OCI-LY1 (cell line): ENCODE measurements around the gene ST7.

Experiments used
- H2AFZ ChIP-seq: fragments of 200-600 bp; sonication (generic), shearing (Covaris generic); 2 replicates; pipeline ENCODE4 v1.6.0; 2014; ENCODE audit warnings: antibody characterized with exemption, mild to moderate bottlenecking, low read length
- H3F3A ChIP-seq: fragments of 200-600 bp; sonication (generic), shearing (Covaris generic); 2 replicates; pipeline ENCODE4 v1.6.0; 2014; ENCODE audit warnings: mild to moderate bottlenecking, antibody characterized with exemption, low read length, moderate library complexity; ENCODE audit not compliant: insufficient read depth
- H3K27ac ChIP-seq: fragments of 200-600 bp; sonication (generic); 2 replicates; pipeline ENCODE4 v1.5.1; 2014; ENCODE audit warnings: low read length, mixed run types, mild to moderate bottlenecking, low read depth; ENCODE audit not compliant: poor library complexity, severe bottlenecking
- H3K27me3 ChIP-seq: fragments of 200-600 bp; sonication (generic); 2 replicates; pipeline ENCODE4 v1.6.0; 2014; ENCODE audit warnings: antibody characterized with exemption, mild to moderate bottlenecking, low read length, moderate library complexity; ENCODE audit not compliant: insufficient read depth
- H3K36me3 ChIP-seq: fragments of 200-600 bp; sonication (generic); 2 replicates; pipeline ENCODE4 v1.6.1; 2014; ENCODE audit warnings: mild to moderate bottlenecking, antibody characterized with exemption, low read length, moderate library complexity, mixed read lengths; ENCODE audit not compliant: insufficient read depth
- H3K4me1 ChIP-seq: fragments of 200-600 bp; sonication (generic); 2 replicates; pipeline ENCODE4 v1.5.1; 2014; ENCODE audit warnings: mild to moderate bottlenecking, low read length, moderate library complexity; ENCODE audit not compliant: insufficient read depth, severe bottlenecking
- H3K4me2 ChIP-seq: fragments of 200-600 bp; sonication (generic), shearing (Covaris generic); 2 replicates; pipeline ENCODE4 v1.6.1; 2014; ENCODE audit warnings: low read length
- H3K4me3 ChIP-seq: fragments of 200-600 bp; sonication (generic); 2 replicates; pipeline ENCODE4 v1.5.1; 2014; ENCODE audit warnings: low read length, low read depth, mild to moderate bottlenecking, mixed read lengths; ENCODE audit not compliant: poor library complexity, severe bottlenecking
- H3K79me2 ChIP-seq: fragments of 200-600 bp; shearing (Covaris generic); 2 replicates; pipeline ENCODE4 v1.6.1; 2016; ENCODE audit warnings: mixed run types, low read length, mixed read lengths; ENCODE audit not compliant: insufficient read depth
- H3K9ac ChIP-seq: fragments of 200-600 bp; sonication (generic), shearing (Covaris generic); 2 replicates; pipeline ENCODE4 v1.6.1; 2014; ENCODE audit warnings: mild to moderate bottlenecking, low read length, mixed read lengths
- H3K9me2 ChIP-seq: fragments of 200-600 bp; sonication (generic), shearing (Covaris generic); 2 replicates; pipeline ENCODE4 v1.6.1; 2014; ENCODE audit warnings: low read depth, mild to moderate bottlenecking, low read length, mixed read lengths
- H3K9me3 ChIP-seq: fragments of 200-600 bp; shearing (Covaris generic); 2 replicates; pipeline ENCODE4 v1.6.1; 2014; ENCODE audit warnings: low read length, mixed read lengths
- H4K20me1 ChIP-seq: fragments of 200-600 bp; sonication (generic), shearing (Covaris generic); 2 replicates; pipeline ENCODE4 v1.6.0; 2016; ENCODE audit warnings: mild to moderate bottlenecking, low read length; ENCODE audit not compliant: insufficient read depth
- EZH2 ChIP-seq: fragments of 200-600 bp; sonication (generic), shearing (Covaris generic); IDR thresholded peaks from 2 replicates; pipeline ENCODE4 v1.8.0; 2017; ENCODE audit warnings: borderline replicate concordance, mixed run types, mild to moderate bottlenecking, antibody characterized with exemption, low read length, moderate library complexity, mixed read lengths
- TF ChIP-seq, protein P1 (sequence below): fragments of 200-600 bp; sonication (generic), shearing (Covaris generic); IDR thresholded peaks from 2 replicates; pipeline ENCODE4 v1.5.1; 2017; ENCODE audit warnings: mild to moderate bottlenecking, antibody characterized with exemption, low read length, moderate library complexity, mixed read lengths

The ST7 gene

DNA sequence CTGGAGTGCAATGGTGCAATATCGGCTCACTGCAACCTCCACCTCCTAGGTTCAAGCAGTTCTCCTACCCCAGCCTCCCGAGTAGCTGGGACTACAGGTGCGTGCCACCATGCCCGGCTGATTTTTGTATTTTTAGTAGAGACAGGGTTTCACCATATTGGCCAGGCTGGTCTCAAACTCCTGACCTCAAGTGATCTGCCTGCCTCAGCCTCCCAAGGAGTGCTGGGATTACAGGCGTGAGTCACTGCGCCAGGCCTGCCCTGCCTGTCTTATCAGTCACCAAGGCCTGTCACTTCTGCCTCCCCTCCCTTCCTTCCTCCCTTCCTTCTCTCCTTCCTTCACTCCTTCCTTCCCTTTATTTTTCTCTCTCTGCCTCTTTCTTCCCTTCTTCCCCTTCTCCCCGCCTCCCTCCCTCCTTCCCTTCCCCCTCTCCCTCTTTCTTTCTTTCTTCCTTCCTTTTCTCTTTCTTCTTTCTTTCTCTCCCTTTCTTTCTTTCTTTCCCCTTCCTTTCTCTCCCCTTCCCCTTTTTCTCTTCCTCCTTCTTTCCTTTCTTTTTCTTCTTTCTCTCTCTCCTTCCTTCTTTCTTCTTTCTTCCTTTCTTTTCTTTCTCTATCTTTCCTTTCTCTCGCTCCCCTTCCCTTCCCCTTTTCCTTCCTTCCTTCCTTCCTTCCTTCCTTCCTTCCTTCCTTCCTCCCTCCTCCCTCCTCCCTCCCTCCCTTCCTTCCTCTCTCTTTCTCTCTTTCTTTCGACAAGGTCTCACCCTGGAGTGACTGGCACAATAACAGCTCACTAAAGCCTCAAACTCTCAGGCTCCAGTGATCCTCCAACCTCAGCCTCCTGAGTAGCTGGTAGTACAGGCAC is 3.1 kb upstream of the ST7 start:
- Histone ChIP-seq H3K9me2 (no peaks in the 10 kb centered on the region), H3K4me2 (no peak overlapping the region), H3K79me2 (no peaks in the 10 kb centered on the region)

GRCh38 chr7:116950889-116951351 is 2.4 kb upstream of the ST7 start:
- H3K4me2 ChIP-seq, result no peak overlapping the region

More for the DNA sequence above, 3.1 kb upstream of the ST7 start:
- Histone ChIP-seq H3K9ac (no peak overlapping the region), H3K9me3 (no peaks in the 10 kb centered on the region), H2AFZ (no peak overlapping the region), H3K36me3 (no peaks in the 10 kb centered on the region), H3K4me3 (no peak overlapping the region), H3K27ac (no peak overlapping the region), H3F3A (no peaks in the 10 kb centered on the region), H4K20me1 (no peaks in the 10 kb centered on the region), H3K27me3 (no peaks in the 10 kb centered on the region), H3K4me1 (peaks cover 16% of the 10 kb centered on the region)
- TF ChIP-seq, protein P1, sequence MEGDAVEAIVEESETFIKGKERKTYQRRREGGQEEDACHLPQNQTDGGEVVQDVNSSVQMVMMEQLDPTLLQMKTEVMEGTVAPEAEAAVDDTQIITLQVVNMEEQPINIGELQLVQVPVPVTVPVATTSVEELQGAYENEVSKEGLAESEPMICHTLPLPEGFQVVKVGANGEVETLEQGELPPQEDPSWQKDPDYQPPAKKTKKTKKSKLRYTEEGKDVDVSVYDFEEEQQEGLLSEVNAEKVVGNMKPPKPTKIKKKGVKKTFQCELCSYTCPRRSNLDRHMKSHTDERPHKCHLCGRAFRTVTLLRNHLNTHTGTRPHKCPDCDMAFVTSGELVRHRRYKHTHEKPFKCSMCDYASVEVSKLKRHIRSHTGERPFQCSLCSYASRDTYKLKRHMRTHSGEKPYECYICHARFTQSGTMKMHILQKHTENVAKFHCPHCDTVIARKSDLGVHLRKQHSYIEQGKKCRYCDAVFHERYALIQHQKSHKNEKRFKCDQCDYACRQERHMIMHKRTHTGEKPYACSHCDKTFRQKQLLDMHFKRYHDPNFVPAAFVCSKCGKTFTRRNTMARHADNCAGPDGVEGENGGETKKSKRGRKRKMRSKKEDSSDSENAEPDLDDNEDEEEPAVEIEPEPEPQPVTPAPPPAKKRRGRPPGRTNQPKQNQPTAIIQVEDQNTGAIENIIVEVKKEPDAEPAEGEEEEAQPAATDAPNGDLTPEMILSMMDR, result no peak
- TF ChIP-seq EZH2, result no peak

GRCh38 chr7:116951366-116952292 is 1.7 kb upstream of the ST7 start:
- Histone ChIP-seq H3K9me3 (no peaks in the 10 kb centered on the region), H3K4me1 (peaks cover 16% of the 10 kb centered on the region), H3K9ac (no peak overlapping the region), H3K36me3 (no peaks in the 10 kb centered on the region), H3K79me2 (no peaks in the 10 kb centered on the region), H3K27ac (no peak overlapping the region), H2AFZ (no peak overlapping the region), H4K20me1 (no peaks in the 10 kb centered on the region), H3K4me2 (no peak overlapping the region), H3K9me2 (no peaks in the 10 kb centered on the region), H3K4me3 (no peak overlapping the region), H3K27me3 (no peaks in the 10 kb centered on the region), H3F3A (no peaks in the 10 kb centered on the region)
- TF ChIP-seq, protein P1, result no peak
- TF ChIP-seq EZH2, result no peak

More at GRCh38 chr7:116950889-116951351, 2.4 kb upstream of the ST7 start:
- Histone ChIP-seq H3K79me2 (no peaks in the 10 kb centered on the region), H3K4me3 (no peak overlapping the region), H3K9me3 (no peaks in the 10 kb centered on the region), H3K36me3 (no peaks in the 10 kb centered on the region), H3F3A (no peaks in the 10 kb centered on the region), H4K20me1 (no peaks in the 10 kb centered on the region), H3K27me3 (no peaks in the 10 kb centered on the region), H3K9me2 (no peaks in the 10 kb centered on the region), H3K4me1 (peaks cover 16% of the 10 kb centered on the region), H2AFZ (no peak overlapping the region), H3K9ac (no peak overlapping the region), H3K27ac (no peak overlapping the region)
- no peak for TF ChIP-seq EZH2
- TF ChIP-seq, protein P1, result no peak
